ENCODE results near the gene ATG4A.

Gene ATG4A

GRCh38 chrX:108171671-108172070 lies 80.1 kb downstream of the ATG4A start:
- no peak for DNase-seq

- no peak for DNase-seq
Observed at GRCh38 chrX:108173874-108174273, 82.3 kb downstream of the ATG4A start.

GRCh38 chrX:108177351-108178142 lies 86.0 kb downstream of the ATG4A start:
- DNase-seq = no peak

GRCh38 chrX:108178143-108178498 lies 86.5 kb downstream of the ATG4A start:
- DNase-seq = no peak

- no peak for DNase-seq
Observed at GRCh38 chrX:108186811-108187210, 95.2 kb downstream of the ATG4A start.

GRCh38 chrX:108198420-108198819 lies 106.8 kb downstream of the ATG4A start:
- DNase-seq = no peak

- no peak for DNase-seq
Observed at GRCh38 chrX:108199041-108199440, 107.5 kb downstream of the ATG4A start.

GRCh38 chrX:108199691-108200090 lies 108.1 kb downstream of the ATG4A start:
- DNase-seq = peak; percentile 46

- no peak for DNase-seq
Observed at GRCh38 chrX:108203540-108203939, 112.0 kb downstream of the ATG4A start.
